KG1 (cell line): Measurements from ENCODE around the gene HAP1.

Source experiments
- DNase-seq: peaks from one replicate; lab custom pipeline; 2025; lab: John Stamatoyannopoulos, UW

Gene HAP1

DNA sequence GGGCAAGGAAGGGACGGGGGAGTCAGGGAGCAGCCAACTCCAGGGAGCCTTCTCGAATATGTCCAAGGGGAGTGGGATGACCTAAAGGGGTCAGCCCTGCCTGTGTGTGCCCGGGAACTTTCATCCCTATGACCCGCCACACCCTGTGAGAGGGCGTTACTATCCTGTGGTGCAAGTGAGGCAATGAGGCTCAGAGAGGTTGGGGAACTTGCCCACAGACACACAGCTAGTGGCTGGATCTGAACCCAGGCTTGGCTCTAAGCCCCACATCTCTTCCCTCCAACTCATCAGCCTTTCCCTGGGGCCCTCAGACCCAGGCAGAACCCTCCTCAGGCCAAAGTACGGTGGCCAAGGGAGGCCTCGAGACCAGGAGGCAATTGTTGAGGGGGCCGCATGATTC, 28.9 kb upstream of the HAP1 start:
- no peak for DNase-seq

DNA sequence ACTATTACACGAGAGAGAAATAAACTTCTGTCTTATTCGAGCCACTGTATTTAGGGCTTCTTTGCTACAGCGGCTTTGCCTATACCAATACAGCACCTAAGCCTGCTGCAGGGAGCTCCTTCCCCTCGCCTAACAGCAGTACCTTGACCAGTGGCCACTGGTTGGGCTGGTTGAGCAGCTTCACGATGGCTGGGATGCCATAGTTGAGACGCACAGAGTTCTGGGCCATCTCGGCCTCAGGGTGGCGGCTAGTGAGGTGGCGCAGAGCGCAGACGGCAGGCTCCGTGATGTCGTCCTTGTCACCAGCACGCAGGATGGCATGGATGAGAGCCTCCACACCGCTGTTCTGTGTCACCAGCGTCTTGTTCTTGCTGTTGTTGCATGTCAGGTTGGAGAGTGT, 28.4 kb upstream of the HAP1 start:
- no peak for DNase-seq

DNA sequence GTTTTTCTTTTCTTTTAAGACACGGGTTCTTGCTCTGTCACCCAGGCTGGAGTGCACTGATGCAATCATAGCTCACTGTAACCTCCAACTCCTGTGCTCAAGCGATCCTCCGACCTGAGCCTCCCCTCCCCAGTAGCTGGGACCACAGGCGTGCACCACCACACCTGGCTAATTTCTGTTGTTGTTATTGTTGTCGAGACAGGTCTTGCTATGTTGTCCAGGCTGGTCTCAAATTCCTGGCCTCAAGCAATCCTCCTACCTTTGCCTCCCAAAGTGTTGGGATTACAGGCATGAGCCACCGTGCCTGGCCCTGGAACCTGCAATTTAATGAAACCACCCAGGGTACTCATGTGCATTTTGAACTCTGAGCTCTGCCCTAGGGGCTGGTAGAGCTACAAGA, 27.9 kb upstream of the HAP1 start:
- no peak for DNase-seq

DNA sequence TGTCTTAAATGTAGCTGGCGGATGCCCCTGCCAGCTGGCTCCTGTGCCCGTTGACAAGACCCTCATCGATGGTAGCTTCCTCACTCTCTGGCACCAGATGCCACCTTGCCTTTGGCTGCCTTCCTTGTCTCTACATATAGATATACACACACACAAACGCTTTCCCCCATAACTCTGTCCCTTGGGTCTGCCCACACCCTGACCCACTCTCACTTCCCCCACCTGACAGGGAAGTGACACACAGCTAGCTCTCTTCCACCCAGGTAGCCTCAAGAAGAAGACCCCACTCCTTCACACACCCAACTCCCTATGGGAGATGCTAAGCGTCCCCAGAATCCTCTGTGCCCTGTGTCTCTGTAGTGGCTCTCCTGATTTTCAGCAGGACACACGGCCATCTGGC, 26.4 kb upstream of the HAP1 start:
- DNase-seq = no peak

DNA sequence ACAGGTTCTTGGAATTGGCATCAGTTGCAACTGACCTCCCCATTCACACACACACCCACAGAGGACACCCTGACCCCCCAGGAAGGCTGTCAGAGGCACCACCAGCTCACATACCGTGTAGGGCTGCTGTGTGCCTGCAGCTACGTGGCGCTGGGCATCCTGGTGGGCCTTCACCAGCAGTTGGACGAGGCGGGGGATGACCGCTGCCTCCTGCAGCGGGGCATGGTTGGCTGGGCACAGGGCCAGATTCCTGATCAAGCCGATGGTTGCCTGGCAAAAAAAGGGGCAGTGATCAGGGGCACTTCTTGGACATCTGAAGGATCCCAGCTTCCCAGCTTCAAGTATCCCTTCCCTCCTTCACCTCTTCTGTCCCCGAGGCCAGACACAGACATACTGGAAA, 24.2 kb upstream of the HAP1 start:
- DNase-seq = no peak

DNA sequence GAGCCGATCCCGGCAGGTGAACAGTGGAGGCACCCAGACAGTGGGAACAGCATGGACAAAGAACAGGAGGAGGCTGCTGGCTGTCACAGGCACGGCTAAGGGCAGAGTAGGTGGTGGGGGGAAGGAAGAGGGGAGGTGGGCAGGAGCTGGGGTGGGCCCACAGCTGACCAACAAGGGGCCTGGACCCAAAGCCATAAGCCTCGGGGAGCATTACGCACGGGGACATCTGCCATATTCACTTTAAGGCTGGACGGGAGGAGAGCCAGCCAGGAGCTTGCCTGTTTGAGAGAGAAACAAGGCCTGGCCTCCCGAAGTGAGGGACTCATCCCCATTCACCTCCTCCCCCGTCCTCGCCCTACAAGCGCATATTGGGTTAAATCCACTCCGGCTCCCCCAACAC, 19.6 kb upstream of the HAP1 start:
- DNase-seq = no peak

DNA sequence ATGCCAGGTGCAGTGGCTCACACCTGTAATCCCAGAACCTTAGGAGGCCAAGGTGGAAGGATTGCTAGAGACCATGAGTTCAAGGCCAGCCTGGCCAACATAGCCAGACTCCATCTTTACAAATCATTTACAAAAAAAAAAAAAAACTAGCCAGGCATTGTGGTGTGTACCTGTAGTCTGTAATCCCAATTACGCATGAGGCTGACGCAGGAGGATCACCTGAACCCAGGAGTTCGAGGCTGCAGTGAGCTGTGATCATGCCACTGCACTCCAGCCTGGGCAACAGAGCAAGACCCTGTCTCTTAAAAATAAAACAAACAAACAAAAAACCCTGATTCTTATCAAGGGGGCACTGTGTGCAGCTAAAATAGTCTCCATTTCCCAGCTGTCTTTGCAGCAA, 16.8 kb upstream of the HAP1 start:
- no peak for DNase-seq

DNA sequence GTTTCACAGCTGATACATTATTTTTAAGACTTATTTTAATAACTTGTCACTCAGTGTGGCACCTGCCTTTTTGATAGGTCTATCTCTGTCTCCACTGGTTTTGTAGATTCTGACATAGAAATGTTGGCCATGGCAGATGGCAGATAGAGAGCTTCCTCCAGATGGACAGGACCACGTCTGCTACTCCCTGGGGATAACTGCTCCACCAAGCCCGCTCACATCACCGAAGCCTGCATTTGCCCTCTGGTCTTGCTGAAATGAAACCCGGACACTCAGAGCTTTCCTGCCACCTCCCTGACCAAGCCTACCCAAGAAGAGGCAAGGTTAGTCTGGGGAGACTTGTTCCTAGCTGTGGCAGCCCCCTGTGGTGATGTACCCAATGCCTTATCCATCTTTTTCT, 16.4 kb upstream of the HAP1 start:
- no peak for DNase-seq

DNA sequence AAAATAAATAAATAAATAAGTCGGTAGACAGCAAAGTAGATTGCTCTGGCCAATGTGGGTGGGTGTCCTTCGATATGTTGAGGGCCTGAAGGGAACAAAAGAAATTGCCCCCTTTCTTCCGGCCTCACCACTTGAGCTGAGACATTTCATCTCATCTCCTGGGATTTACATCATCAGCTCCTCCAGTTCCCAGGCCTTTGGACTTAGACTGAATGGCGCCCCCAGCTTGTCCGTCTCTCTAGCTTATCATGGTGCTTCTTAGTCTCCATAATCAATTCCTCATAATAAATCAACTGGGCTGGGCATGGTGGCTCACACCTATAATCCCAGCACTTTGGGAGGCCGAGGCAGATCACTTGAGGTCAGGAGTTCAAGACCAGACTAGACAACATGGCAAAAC, 13.8 kb upstream of the HAP1 start:
- DNase-seq = no peak

DNA sequence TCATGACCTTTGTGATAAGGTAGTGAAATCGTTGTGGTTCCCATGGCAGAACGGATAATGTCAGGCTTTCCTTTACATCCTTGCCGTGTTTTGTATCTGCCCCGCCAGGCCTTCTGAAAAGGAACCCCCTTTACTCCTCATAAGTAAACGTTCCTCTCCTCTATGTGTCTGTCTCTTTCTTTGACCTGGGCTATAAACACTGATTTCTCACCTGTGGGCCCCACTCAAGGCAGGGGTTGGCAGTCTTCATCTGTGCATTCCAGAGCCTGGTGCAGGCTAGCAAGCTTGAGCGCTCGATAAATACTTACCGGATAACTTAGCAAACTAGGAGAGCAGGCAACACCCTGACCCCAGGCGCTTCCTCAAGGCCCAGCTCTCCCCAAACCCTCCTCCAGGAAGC, 7.3 kb upstream of the HAP1 start:
- no peak for DNase-seq

DNA sequence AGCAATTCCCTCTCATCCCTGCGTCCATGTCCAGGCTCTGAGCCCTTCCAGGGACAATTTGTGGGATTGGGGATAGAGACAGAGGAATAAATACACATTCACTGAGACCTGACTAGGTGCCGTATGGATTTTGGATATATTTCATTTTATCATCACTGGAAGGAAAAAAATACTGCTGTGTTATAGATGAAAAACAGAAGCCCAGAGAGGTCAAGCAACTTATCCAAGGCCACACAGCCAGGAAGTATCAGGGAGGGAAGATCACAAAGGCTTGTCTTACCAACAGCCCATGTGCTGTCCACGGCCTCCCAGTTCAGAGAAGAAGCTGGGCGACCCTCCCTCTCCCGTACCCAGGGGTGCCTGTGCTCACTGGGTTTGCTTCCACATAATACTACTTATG, 6.1 kb upstream of the HAP1 start:
- DNase-seq = no peak

DNA sequence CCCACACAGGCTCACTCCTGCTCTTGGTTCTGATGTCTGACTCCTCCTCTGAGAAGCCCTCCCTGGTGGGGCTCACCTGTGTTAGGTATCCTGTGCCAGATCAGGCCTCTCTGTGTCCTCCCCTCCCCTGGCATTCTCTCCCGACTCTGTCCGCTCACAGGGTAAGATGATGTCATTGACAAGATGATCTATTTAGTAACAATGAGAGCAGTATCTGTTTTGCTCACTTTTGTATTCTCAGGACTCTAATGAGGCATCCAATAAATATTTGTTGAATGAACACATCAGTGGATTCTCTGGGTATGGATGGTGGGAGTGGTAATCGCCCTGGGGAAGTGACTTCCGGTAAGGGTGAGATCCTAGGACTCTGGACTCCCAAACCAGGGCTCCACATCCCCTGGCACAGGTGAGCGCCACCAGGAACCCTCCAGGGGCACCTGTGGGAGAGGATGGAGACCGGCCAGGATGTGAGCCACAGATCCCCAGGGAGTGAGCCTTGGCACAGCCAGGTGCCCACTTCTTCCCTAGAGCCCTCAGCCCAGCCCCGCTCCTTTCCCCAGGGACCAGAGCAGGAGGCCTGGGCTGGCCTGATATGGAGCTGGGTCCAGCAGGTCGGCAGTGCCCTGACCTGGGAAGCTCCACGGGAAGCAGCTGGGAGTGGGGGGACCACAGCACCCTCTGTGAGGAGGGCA, 5.4 kb upstream of the HAP1 start:
- DNase-seq = no peak

DNA sequence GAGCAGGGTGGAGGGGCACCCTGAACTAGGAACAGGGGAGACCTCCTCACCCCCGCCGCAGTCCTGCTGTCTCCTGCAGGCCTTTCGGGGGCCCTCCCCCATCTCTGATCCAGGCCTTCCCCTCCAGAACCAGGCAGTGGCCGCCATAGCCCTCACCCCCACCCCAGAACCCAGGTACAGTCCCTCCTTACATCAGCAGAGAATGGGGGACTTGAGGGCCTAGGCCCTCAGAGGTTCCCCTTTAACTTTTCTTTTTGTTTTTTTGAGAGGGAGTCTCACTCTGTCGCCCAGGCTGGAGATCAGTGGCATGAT, 4.3 kb upstream of the HAP1 start:
- DNase-seq = no peak

DNA sequence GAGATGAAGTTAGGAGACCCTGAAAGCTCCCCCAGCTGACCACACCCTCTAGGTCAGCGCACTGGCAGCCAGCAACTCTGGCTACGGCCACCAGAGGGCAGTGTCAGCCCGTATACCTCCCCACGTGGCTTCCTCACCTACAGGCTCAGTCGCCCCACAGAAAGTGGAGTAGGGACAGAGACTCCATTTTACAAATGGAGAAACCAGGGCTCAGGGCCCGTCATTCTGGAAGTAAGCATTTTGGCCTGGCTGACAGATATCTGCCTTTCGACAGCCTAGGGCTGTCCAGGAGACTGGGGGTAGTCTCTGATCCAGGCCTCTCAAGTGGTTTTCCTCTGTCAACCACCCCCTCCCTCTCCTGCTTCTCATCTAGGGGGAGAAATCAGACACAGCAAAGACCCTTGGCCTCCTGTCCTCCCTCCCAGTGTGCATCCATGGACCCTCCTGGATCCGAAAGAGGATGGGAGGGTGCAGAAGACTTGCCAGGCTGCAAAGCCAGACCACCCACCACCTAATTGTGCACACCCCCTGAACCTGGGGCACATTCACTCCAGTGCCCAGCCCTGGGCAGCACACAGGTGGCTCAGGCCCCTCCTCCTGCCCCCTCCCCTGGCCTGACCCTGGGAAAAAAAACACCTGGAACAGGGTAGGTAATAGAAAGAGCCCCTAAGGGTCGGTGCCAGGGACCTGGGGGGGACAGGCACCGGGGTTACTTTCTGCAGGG, 3.8 kb upstream of the HAP1 start:
- peak; percentile 58 for DNase-seq

DNA sequence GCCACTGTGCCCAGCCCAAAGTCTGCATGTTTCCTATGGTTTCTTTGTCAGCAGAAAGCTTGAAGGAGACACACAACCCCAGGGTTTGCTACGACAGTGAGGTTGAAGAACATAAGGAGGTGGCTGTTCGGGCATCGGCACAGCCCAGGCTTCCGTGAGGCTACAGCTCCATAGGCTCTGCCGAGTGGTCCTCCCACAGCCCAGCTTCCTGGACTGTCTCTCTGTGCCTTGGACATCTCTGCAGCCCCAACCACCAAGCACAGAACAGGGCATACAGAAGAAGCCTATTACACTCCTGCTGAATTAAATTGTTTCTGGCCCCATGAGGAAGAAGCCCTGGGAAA, 3.2 kb upstream of the HAP1 start:
- DNase-seq = no peak

DNA sequence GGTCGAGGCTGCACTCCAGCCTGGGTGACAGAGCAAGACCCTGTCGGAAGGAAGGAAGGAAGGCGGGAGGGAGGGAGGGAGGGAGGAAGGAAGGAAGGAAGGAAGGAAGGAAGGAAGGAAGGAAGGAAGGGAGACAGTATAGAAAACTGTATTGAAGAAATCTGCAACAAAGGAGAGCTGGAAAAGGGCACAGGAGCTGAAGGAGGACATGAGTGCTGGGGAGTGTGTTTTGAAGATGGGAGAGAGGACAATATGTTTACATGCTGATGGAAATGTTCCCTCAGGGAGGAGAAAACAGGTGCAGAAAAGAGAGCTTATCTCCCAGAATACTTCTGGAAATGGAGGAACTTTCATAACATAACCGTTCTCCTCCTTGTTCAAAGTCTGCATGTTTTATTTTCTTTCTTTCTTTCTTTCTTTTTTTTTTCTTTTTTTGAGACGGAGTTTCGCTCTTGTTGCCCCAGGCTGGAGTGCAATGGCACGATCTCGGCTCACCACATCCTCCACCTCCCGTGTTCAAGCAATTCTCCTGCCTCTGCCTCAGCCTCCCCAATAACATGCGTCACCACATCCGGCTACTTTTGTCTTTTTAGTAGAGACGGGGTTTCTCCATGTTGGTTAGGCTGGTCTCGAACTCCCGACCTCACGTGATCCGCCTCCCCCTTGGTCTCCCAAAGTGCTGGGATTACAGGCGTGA, 2.7 kb upstream of the HAP1 start:
- DNase-seq = no peak

DNA sequence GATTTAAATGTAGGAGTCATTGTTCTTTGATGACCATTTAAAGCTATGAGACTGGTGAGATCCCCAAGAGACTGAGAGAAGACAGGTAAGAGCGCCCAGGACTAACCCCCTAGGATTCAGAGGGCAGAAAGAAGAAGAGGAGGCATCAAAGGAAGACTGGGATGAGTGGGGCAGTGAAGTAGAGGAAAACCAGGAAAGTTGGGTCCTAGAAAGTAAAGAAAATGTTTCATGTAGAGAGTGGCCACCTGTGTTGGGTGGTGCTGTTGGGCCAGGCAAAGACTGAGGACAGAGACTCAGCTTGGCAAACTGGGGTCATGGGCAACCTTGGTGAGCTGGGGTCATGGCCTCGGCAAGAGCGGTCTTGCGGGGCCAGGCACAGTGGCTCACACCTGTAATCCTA, 1.3 kb upstream of the HAP1 start:
- no peak for DNase-seq

DNA sequence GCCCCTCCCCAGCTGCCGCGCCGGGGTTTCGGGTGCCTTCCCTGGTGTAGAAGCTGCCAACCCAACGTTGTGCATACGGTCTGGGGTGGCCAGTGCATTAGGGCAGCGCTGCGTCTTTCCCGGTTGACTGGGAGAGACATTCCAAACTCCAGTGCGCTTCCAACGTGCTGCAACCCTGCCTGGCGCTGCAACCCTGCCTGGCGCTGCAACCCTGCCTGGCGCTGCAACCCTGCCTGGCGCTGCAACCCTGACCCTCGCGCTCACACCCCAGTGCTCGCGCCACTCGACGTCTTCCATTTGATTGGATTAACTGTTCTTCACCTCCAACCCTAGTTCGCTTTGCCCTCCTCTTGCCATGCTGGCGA, 488 bp upstream of the HAP1 start:
- DNase-seq = no peak

DNA sequence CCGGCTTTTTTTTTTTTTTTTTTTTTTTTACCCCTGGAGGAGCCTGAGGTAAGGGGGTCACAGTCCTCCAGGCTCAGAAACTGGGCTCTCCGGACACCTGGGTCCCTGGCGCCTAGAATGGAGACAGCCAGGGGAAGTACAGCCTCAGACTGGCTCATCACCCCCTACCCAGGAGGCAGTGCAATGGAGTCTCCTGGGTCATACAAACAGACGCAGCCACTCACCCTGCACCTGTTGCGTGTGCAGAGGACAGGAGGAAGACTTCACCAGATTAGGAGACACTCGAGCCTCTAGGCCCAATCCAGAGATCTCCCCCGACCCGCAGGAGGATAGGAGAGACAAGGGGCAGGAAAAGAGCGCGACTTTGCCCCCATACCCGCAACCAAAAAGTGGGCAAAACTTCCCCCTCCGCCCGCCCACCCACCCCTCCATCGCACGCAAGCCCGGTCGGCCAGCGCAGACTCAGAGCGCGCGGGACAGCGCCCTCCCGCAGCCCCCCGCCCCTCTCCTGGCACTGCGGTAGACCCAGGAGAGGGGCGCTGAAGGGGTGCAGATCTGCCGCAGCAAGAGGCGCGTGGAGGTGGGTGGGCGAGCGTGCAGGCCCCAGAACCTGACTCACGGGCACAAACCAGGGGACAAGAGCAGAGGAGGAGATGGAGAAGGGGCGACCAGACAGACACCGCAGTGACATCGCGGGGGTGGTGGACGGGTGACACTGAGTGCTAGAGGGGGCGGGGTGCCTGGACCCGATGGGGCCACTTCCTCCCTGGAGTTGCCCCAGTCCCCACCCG, 900 bp downstream of the HAP1 start:
- DNase-seq = no peak

DNA sequence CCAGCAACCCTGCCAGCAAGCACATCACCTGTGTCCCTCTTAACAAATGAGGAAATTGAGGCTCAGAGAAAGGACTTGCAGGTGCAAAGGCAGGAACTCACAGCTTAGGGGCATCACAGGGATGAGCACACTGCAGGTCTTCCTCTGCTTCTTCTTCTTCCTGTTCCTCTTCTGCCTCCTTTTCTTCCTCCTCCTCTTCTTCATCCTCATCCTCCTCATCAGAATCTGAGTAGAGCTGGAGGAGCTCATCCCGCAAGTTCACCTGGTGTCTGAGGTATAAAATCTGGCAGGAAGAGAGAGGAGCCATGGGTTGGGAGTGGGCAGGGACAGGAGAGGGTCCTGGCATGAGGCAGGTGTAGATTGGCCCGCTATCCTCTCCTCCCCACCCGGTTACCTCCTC, 2.6 kb downstream of the HAP1 start:
- DNase-seq = no peak

DNA sequence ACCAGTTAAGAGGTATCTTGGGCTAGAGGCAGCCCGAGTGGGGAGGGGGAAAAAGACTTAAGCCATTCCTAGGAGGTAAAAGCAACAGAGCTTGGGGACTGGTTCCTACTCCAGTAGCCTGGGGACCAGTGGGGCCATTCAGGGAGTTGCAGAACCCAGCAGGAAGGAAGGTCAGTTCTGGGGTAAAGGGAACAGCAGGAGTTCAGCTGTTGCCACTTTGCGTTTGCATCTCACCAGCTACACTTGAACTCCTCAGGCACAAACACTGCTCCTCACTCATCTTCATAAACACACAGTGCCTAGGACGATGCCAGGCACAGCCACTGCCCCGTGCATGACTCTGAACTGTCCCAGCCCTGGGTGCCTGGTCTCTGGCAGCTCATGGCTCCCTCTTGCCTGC, 4.0 kb downstream of the HAP1 start:
- no peak for DNase-seq

DNA sequence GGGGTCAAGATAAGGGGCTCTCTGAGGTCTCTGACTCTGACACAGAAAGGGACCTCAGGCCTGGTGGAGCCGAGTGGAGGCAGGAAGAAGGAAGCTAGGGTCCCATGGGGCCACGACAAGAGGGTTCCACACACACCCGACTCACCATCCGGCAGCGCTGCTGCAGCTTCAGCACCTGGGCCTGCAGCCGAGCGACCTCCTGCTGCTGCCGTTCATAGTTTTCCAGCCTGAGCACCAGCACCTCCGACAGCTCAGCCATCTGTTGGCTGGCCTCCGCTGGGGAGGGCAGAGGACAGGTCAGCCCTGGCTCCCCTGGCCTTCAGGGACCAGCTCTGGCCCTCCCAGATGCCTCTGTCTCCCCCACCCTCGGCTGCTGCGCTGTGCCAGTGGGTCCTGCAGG, 6.4 kb downstream of the HAP1 start:
- DNase-seq = no peak

DNA sequence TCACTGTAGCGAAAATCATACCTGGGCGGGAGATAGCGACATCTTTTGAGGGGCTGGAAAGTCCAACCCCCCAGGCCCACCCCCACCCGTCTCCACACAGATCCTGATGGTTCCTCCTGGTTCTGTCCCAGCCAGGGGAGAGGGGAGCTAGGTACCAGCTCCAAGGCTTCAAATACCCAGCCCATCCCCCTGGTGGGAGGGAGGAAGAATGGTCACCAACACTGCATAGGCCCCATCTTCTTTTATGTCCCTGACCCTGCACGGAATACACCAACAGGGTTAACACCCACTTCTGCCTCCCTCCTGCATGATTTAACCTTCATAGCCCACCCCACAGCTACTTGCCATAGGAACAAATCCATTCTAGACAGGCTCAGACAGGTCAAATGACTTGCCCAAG, 9.3 kb downstream of the HAP1 start:
- no peak for DNase-seq
